ENCODE data around the gene NETO2.

GRCh38 chr16:47058295-47059086 lies 85.3 kb downstream of the NETO2 start:
- TF ChIP-seq POLR2AphosphoS5 (IDR thresholded peaks at IDR 0.05; ENCODE audit: low read depth, low read length) (no peak), FOXP2 (optimal IDR thresholded peaks at IDR 0.05; ENCODE audit: borderline replicate concordance, extremely low read depth, extremely low read length, insufficient read depth) (no peak), REST (IDR thresholded peaks at IDR 0.05; ENCODE audit: insufficient read depth in 1 of 2, low read depth in 2 of 2, low read length in 2 of 2) (no peak), TAF1 (IDR thresholded peaks at IDR 0.05; ENCODE audit: borderline replicate concordance, insufficient read depth, low read length) (no peak), SIN3A (IDR thresholded peaks at IDR 0.05; ENCODE audit: borderline replicate concordance, insufficient read depth, low read length) (no peak)
